ENCODE data around the gene MAMDC2.

The MAMDC2 gene

DNA sequence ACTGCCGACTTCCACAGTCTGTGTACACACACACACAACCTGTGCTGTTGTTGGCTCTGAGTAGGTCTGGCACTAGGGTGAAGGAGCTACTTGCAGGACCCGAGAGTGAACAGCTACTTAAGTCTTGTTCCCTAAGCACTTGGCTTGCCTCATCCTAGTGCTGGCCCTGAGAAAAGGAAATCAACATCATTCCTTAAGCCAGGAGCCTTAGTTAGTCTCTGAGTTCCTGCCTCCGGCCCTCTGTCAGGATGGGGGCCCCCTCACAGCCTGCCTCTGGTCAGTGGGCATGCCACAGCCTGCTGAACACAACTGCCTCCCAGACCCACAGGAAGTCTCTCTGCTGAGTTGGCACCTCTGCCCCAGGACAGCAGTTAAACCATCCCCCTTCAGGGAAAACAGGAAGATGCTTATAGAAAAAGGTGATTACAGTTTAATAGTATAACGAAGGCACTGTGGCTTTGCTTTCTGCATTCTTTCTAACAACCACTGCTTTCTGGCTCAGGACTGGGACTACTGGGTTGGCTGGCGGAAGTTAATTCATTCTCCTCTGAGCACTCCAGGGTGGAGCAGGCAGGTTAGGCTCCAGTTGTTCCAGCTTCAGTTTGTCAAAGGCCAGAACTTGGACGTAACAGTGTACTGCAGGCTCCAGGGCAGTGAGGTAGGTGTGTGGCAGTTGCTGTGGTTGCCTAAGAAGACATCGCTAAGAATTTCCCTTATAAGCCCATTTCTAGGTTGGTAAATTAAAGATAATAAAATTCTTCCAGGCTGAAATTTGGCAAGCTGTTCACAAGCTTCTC is 2.8 kb downstream of the MAMDC2 start:
- H3K27me3 ChIP-seq (ENCODE audit: insufficient read depth, low read length, poor library complexity), result no peaks in the 10 kb centered on the region
- no peak overlapping the region for H2AK5ac ChIP-seq (ENCODE audit: low read length)
- no peaks in the 10 kb centered on the region for H3K79me1 ChIP-seq (ENCODE audit: low read length)
- H4K8ac ChIP-seq (ENCODE audit: low read depth, low read length), result no peak overlapping the region
- H3K9ac ChIP-seq (ENCODE audit: low read length), result no peak overlapping the region
- no peak overlapping the region for H3K23ac ChIP-seq (ENCODE audit: low read length)
- no peak overlapping the region for H3K4me3 ChIP-seq (ENCODE audit: low read length)
- no peak overlapping the region for H2BK5ac ChIP-seq (ENCODE audit: low read length)
- no peaks in the 10 kb centered on the region for H3K36me3 ChIP-seq (ENCODE audit: control insufficient read depth, insufficient read depth, low read length)
- H3K56ac ChIP-seq (ENCODE audit: low read length), result no peak overlapping the region
- H3K27ac ChIP-seq (ENCODE audit: low read depth, low read length), result no peak overlapping the region
- no peak overlapping the region for H2BK120ac ChIP-seq (ENCODE audit: low read depth, low read length)
- no CpG with 5 or more reads among the region's 7 CpGs for WGBS (ENCODE audit: extremely low coverage, insufficient coverage, low lambda C conversion rate)
- no peak overlapping the region for H2BK15ac ChIP-seq (replicated peaks; ENCODE audit: low read depth)
- DNase-seq, result peak; percentile 26
- H4K5ac ChIP-seq (ENCODE audit: low read length), result no peak overlapping the region
- H3K79me2 ChIP-seq (ENCODE audit: control insufficient read depth, insufficient read depth, low read length), result no peaks in the 10 kb centered on the region
- H3K4ac ChIP-seq (ENCODE audit: low read depth, low read length), result no peak overlapping the region
- peaks cover 4% of the 10 kb centered on the region for H3K4me1 ChIP-seq (ENCODE audit: control insufficient read depth, low read depth, low read length)
- no peak overlapping the region for H3K4me2 ChIP-seq (ENCODE audit: low read length)
- no peak overlapping the region for H3K18ac ChIP-seq (ENCODE audit: low read length)

DNA sequence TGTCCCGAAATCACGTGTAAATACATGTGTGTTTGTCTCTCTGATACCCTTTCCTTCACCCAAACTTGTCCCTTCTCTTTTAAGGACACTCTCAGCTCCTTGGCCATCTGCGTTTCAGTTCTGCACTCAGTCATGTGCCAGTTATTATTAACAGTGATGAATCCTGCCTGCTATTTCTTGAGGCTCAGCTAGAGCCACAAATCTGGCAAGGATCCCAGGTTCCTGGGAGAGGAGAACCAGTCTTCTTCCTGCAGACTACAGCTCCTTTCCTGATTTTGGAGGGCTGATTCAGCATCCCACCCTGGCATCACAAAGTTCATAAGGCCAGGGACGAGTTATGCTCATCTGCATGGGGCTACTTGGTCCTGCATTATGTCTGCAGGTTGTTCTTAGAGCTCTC is 5.6 kb downstream of the MAMDC2 start:
- no peaks in the 10 kb centered on the region for H3K79me1 ChIP-seq (ENCODE audit: low read length)
- peaks cover 4% of the 10 kb centered on the region for H3K4me1 ChIP-seq (ENCODE audit: control insufficient read depth, low read depth, low read length)
- H3K18ac ChIP-seq (ENCODE audit: low read length), result no peak overlapping the region
- no peak for DNase-seq
- H3K9ac ChIP-seq (ENCODE audit: low read length), result no peak overlapping the region
- no peak overlapping the region for H3K4ac ChIP-seq (ENCODE audit: low read depth, low read length)
- H3K4me3 ChIP-seq (ENCODE audit: low read length), result no peak overlapping the region
- H3K56ac ChIP-seq (ENCODE audit: low read length), result no peak overlapping the region
- H3K27ac ChIP-seq (ENCODE audit: low read depth, low read length), result no peak overlapping the region
- H2BK15ac ChIP-seq (replicated peaks; ENCODE audit: low read depth), result no peak overlapping the region
- H3K4me2 ChIP-seq (ENCODE audit: low read length), result no peak overlapping the region
- no CpG with 5 or more reads among the region's 4 CpGs for WGBS (ENCODE audit: extremely low coverage, insufficient coverage, low lambda C conversion rate)
- H3K79me2 ChIP-seq (ENCODE audit: control insufficient read depth, insufficient read depth, low read length), result no peaks in the 10 kb centered on the region
- H3K36me3 ChIP-seq (ENCODE audit: control insufficient read depth, insufficient read depth, low read length), result no peaks in the 10 kb centered on the region
- no peak overlapping the region for H3K23ac ChIP-seq (ENCODE audit: low read length)
- no peaks in the 10 kb centered on the region for H3K27me3 ChIP-seq (ENCODE audit: insufficient read depth, low read length, poor library complexity)
- no peak overlapping the region for H2AK5ac ChIP-seq (ENCODE audit: low read length)
- no peak overlapping the region for H4K8ac ChIP-seq (ENCODE audit: low read depth, low read length)
- no peak overlapping the region for H2BK120ac ChIP-seq (ENCODE audit: low read depth, low read length)
- no peak overlapping the region for H2BK5ac ChIP-seq (ENCODE audit: low read length)
- no peak overlapping the region for H4K5ac ChIP-seq (ENCODE audit: low read length)

DNA sequence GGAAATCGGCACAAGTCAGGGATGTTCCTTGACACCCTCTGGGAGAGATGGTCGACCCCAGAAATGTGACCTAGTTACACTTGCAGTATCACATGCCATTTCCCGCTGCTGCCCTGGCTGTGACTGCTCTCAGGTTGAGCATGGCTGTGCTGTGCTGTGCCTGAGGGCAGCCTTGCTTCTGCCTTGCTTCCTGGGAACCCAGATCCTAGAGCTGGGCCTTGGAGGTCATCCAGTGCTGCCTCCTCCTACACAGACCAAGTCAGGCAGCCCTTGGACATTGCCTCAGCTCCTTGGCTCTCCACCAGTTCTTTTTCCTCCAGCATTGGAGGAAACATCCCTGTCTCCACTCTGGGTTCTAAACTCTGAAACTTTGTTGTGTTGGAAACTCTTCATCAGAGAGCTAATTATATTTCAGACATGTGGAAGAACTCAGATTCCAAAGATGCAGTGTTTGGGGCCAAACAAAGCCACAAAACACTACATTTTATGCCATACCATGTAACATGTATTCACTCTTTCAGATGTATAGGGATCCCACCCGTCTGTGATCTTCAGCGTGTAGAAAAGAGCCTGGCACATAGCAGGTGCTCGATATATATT is 6.1 kb downstream of the MAMDC2 start:
- H3K9ac ChIP-seq (ENCODE audit: low read length), result no peak overlapping the region
- H2BK120ac ChIP-seq (ENCODE audit: low read depth, low read length), result no peak overlapping the region
- no peak overlapping the region for H3K4me2 ChIP-seq (ENCODE audit: low read length)
- H3K4me3 ChIP-seq (ENCODE audit: low read length), result no peak overlapping the region
- H3K27me3 ChIP-seq (ENCODE audit: insufficient read depth, low read length, poor library complexity), result no peaks in the 10 kb centered on the region
- peaks cover 4% of the 10 kb centered on the region for H3K4me1 ChIP-seq (ENCODE audit: control insufficient read depth, low read depth, low read length)
- H3K56ac ChIP-seq (ENCODE audit: low read length), result no peak overlapping the region
- H3K36me3 ChIP-seq (ENCODE audit: control insufficient read depth, insufficient read depth, low read length), result no peaks in the 10 kb centered on the region
- no peak for DNase-seq
- H3K4ac ChIP-seq (ENCODE audit: low read depth, low read length), result no peak overlapping the region
- no peak overlapping the region for H3K18ac ChIP-seq (ENCODE audit: low read length)
- H3K79me2 ChIP-seq (ENCODE audit: control insufficient read depth, insufficient read depth, low read length), result no peaks in the 10 kb centered on the region
- H4K8ac ChIP-seq (ENCODE audit: low read depth, low read length), result no peak overlapping the region
- no peak overlapping the region for H2BK5ac ChIP-seq (ENCODE audit: low read length)
- no CpG with 5 or more reads among the region's 6 CpGs for WGBS (ENCODE audit: extremely low coverage, insufficient coverage, low lambda C conversion rate)
- H4K5ac ChIP-seq (ENCODE audit: low read length), result no peak overlapping the region
- H3K27ac ChIP-seq (ENCODE audit: low read depth, low read length), result no peak overlapping the region
- no peak overlapping the region for H2AK5ac ChIP-seq (ENCODE audit: low read length)
- H3K79me1 ChIP-seq (ENCODE audit: low read length), result no peaks in the 10 kb centered on the region
- H2BK15ac ChIP-seq (replicated peaks; ENCODE audit: low read depth), result no peak overlapping the region
- no peak overlapping the region for H3K23ac ChIP-seq (ENCODE audit: low read length)

- Histone ChIP-seq H3K4me3 (ENCODE audit: low read length) (no peak overlapping the region), H2BK15ac (replicated peaks; ENCODE audit: low read depth) (no peak overlapping the region), H2AK5ac (ENCODE audit: low read length) (no peak overlapping the region), H4K8ac (ENCODE audit: low read depth, low read length) (no peak overlapping the region), H3K79me2 (ENCODE audit: control insufficient read depth, insufficient read depth, low read length) (no peaks in the 10 kb centered on the region), H3K27me3 (ENCODE audit: insufficient read depth, low read length, poor library complexity) (no peaks in the 10 kb centered on the region), H3K27ac (ENCODE audit: low read depth, low read length) (no peak overlapping the region), H3K23ac (ENCODE audit: low read length) (no peak overlapping the region), H2BK120ac (ENCODE audit: low read depth, low read length) (no peak overlapping the region), H3K56ac (ENCODE audit: low read length) (no peak overlapping the region), H3K9ac (ENCODE audit: low read length) (no peak overlapping the region), H3K36me3 (ENCODE audit: control insufficient read depth, insufficient read depth, low read length) (no peaks in the 10 kb centered on the region), H3K4ac (ENCODE audit: low read depth, low read length) (no peak overlapping the region), H4K5ac (ENCODE audit: low read length) (no peak overlapping the region), H2BK5ac (ENCODE audit: low read length) (no peak overlapping the region), H3K79me1 (ENCODE audit: low read length) (no peaks in the 10 kb centered on the region), H3K18ac (ENCODE audit: low read length) (no peak overlapping the region), H3K4me2 (ENCODE audit: low read length) (no peak overlapping the region), H3K4me1 (ENCODE audit: control insufficient read depth, low read depth, low read length) (no peaks in the 10 kb centered on the region)
- DNase-seq, result no peak
- no CpG with 5 or more reads among the region's 1 CpG for WGBS (ENCODE audit: extremely low coverage, insufficient coverage, low lambda C conversion rate)
These were observed 9.1 kb downstream of the MAMDC2 start for GRCh38 chr9:70052768-70053167.

DNA sequence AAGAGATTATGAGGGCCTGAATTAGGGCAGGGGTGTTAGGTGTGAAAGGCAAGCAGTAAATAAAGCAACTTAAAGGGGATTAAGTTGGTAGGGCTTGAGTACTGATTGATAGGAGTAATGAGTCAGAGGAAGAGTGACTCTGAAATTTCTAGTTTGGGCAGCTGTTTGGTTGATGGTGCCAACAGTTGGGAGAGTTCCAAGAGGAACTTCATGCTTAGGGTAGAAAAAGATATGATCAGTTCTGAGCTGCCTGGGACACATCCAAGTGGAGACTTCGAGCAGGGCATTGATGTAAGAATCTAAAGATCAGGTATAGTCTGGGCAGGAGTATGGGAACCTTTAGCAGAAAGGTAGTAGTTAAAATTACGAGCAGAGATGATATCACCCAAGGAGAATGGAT is 10.2 kb downstream of the MAMDC2 start:
- no peak overlapping the region for H3K18ac ChIP-seq (ENCODE audit: low read length)
- no peak overlapping the region for H3K4me3 ChIP-seq (ENCODE audit: low read length)
- H3K27ac ChIP-seq (ENCODE audit: low read depth, low read length), result no peak overlapping the region
- H2BK15ac ChIP-seq (replicated peaks; ENCODE audit: low read depth), result no peak overlapping the region
- H3K4me1 ChIP-seq (ENCODE audit: control insufficient read depth, low read depth, low read length), result no peaks in the 10 kb centered on the region
- H3K23ac ChIP-seq (ENCODE audit: low read length), result no peak overlapping the region
- no peaks in the 10 kb centered on the region for H3K79me1 ChIP-seq (ENCODE audit: low read length)
- H2BK120ac ChIP-seq (ENCODE audit: low read depth, low read length), result no peak overlapping the region
- H4K8ac ChIP-seq (ENCODE audit: low read depth, low read length), result no peak overlapping the region
- no CpG with 5 or more reads among the region's 2 CpGs for WGBS (ENCODE audit: extremely low coverage, insufficient coverage, low lambda C conversion rate)
- no peak overlapping the region for H2AK5ac ChIP-seq (ENCODE audit: low read length)
- no peaks in the 10 kb centered on the region for H3K27me3 ChIP-seq (ENCODE audit: insufficient read depth, low read length, poor library complexity)
- H3K56ac ChIP-seq (ENCODE audit: low read length), result no peak overlapping the region
- peak; percentile 17 for DNase-seq
- H3K4ac ChIP-seq (ENCODE audit: low read depth, low read length), result no peak overlapping the region
- H4K5ac ChIP-seq (ENCODE audit: low read length), result no peak overlapping the region
- H3K4me2 ChIP-seq (ENCODE audit: low read length), result no peak overlapping the region
- no peaks in the 10 kb centered on the region for H3K79me2 ChIP-seq (ENCODE audit: control insufficient read depth, insufficient read depth, low read length)
- no peaks in the 10 kb centered on the region for H3K36me3 ChIP-seq (ENCODE audit: control insufficient read depth, insufficient read depth, low read length)
- no peak overlapping the region for H2BK5ac ChIP-seq (ENCODE audit: low read length)
- no peak overlapping the region for H3K9ac ChIP-seq (ENCODE audit: low read length)
